ENCODE results near the gene PSTPIP2.

DNA sequence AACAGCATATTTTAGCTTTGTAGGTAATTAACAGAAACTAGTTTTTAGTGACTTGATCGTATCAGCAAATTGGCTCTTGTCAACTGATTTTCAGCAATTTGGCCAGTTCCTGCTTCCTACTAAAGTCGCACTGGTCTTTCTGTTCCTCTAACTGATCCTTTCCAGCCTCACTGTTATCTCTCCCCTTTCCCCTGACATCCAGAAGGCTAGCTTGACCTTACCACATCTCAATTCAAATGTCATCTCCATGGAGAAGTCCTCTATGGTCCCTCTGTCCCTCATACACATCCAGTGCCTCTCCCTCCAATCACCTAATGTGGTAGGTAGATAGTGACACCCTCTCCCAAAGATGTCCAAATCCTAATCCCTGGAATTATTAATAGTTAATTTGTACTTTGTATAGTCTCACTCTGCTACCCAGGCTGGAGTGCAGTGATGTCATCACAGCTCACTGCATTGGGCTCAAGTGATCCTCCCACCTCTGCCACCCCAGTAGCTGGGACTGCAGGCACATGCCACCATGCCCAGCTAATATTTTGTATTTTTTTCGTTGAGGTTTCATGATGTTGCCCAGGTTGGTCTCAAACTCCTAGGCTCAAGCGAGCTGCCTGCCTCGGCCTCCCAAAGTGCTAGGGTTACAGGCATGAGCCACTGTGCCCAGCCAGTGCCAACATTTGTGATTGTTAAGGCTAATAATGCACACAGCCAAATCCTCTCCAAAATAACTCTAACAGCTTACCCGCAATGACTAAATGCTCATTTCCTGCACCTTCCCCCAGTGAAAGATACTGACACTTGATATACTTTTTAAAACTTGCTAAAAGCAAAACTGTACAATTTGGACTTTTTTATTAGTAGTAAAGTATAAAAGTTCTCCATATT, 16.9 kb downstream of the PSTPIP2 start:
- TF ChIP-seq, protein P1, sequence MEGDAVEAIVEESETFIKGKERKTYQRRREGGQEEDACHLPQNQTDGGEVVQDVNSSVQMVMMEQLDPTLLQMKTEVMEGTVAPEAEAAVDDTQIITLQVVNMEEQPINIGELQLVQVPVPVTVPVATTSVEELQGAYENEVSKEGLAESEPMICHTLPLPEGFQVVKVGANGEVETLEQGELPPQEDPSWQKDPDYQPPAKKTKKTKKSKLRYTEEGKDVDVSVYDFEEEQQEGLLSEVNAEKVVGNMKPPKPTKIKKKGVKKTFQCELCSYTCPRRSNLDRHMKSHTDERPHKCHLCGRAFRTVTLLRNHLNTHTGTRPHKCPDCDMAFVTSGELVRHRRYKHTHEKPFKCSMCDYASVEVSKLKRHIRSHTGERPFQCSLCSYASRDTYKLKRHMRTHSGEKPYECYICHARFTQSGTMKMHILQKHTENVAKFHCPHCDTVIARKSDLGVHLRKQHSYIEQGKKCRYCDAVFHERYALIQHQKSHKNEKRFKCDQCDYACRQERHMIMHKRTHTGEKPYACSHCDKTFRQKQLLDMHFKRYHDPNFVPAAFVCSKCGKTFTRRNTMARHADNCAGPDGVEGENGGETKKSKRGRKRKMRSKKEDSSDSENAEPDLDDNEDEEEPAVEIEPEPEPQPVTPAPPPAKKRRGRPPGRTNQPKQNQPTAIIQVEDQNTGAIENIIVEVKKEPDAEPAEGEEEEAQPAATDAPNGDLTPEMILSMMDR (IDR thresholded peaks at IDR 0.05; ENCODE audit: insufficient read depth, low read depth, low read length) = no peak
- TF ChIP-seq EZH2 (IDR thresholded peaks at IDR 0.05; ENCODE audit: insufficient read depth, low read length) = no peak

All from astrocyte (in vitro differentiated cells and primary cell).